Ishikawa (cell line): Measurements from ENCODE around the gene TMPRSS11B.

ENCODE experiments used
- CEBPB ChIP-seq: IDR thresholded peaks from 2 replicates; pipeline ENCODE4 v1.6.1; 2012
- CREB1 ChIP-seq: IDR thresholded peaks from 2 replicates; pipeline ENCODE4 v1.6.1; 2012; ENCODE audit warnings: low read depth
- EGR1 ChIP-seq: IDR thresholded peaks from 2 replicates; pipeline ENCODE4 v1.6.1; 2012
- EP300 ChIP-seq: IDR thresholded peaks from 2 replicates; pipeline ENCODE4 v1.6.1; 2012; ENCODE audit warnings: borderline replicate concordance
- FOXM1 ChIP-seq: IDR thresholded peaks from 2 replicates; pipeline ENCODE4 v1.6.1; 2012; ENCODE audit warnings: low read depth, borderline replicate concordance
- MAX ChIP-seq: IDR thresholded peaks from 2 replicates; pipeline ENCODE4 v1.6.1; 2012
- NFIC ChIP-seq: IDR thresholded peaks from 2 replicates; pipeline ENCODE4 v1.6.1; 2012
- RAD21 ChIP-seq: IDR thresholded peaks from 2 replicates; pipeline ENCODE4 v1.6.1; 2012; ENCODE audit warnings: low read depth
- REST ChIP-seq: IDR thresholded peaks from 2 replicates; pipeline ENCODE4 v1.6.1; 2012; ENCODE audit warnings: low read depth, mild to moderate bottlenecking
- TAF1 ChIP-seq: IDR thresholded peaks from 2 replicates; pipeline ENCODE4 v1.6.1; 2012; ENCODE audit warnings: low read depth, mild to moderate bottlenecking
- TCF12 ChIP-seq: IDR thresholded peaks from 2 replicates; pipeline ENCODE4 v1.6.1; 2012; ENCODE audit warnings: low read depth
- TEAD4 ChIP-seq: IDR thresholded peaks from 2 replicates; pipeline ENCODE4 v1.6.1; 2012
- USF1 ChIP-seq: IDR thresholded peaks from 2 replicates; pipeline ENCODE4 v1.6.1; 2012
- YY1 ChIP-seq: IDR thresholded peaks from 2 replicates; pipeline ENCODE4 v1.6.1; 2012; ENCODE audit warnings: low read depth
- ZBTB7A ChIP-seq: IDR thresholded peaks from 2 replicates; pipeline ENCODE4 v1.6.1; 2012; ENCODE audit warnings: low read depth

Gene TMPRSS11B, protein sequence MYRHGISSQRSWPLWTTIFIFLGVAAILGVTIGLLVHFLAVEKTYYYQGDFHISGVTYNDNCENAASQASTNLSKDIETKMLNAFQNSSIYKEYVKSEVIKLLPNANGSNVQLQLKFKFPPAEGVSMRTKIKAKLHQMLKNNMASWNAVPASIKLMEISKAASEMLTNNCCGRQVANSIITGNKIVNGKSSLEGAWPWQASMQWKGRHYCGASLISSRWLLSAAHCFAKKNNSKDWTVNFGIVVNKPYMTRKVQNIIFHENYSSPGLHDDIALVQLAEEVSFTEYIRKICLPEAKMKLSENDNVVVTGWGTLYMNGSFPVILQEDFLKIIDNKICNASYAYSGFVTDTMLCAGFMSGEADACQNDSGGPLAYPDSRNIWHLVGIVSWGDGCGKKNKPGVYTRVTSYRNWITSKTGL

GRCh38 chr4:68245594-68245993 is at the start of gene TMPRSS11B:
Gene TMPRSS11B (minus strand): TSS chr4:68245694. CDS start chr4:68245558, 136 bp downstream.
- TF ChIP-seq EP300 = no peak
- TF ChIP-seq NFIC = no peak
- TF ChIP-seq CEBPB = no peak
- TF ChIP-seq TEAD4 = no peak
- TF ChIP-seq TCF12 = no peak
- TF ChIP-seq YY1 = no peak
- TF ChIP-seq REST = no peak
- TF ChIP-seq ZBTB7A = no peak
- TF ChIP-seq EGR1 = no peak
- no peak for TF ChIP-seq RAD21
- no peak for TF ChIP-seq FOXM1
- no peak for TF ChIP-seq TAF1
- TF ChIP-seq MAX = no peak

GRCh38 chr4:68291256-68291655 is 45.8 kb upstream of the TMPRSS11B start:
- no peak for TF ChIP-seq RAD21
- no peak for TF ChIP-seq CREB1
- TF ChIP-seq YY1 = no peak
- TF ChIP-seq TCF12 = no peak
- TF ChIP-seq USF1 = no peak
- TF ChIP-seq CEBPB = no peak
- TF ChIP-seq TEAD4 = no peak
- no peak for TF ChIP-seq FOXM1
- no peak for TF ChIP-seq EP300
- no peak for TF ChIP-seq MAX
- no peak for TF ChIP-seq EGR1
- no peak for TF ChIP-seq ZBTB7A
- TF ChIP-seq TAF1 = no peak
- no peak for TF ChIP-seq NFIC
- no peak for TF ChIP-seq REST

GRCh38 chr4:68288393-68288740 is 42.9 kb upstream of the TMPRSS11B start:
- TF ChIP-seq CEBPB = no peak
- TF ChIP-seq TEAD4 = peak; percentile 70
- no peak for TF ChIP-seq NFIC
- 0 out of 2 replicates have a peak, but pooled peaks have one; percentile 42 for TF ChIP-seq YY1
- no peak for TF ChIP-seq EP300
- TF ChIP-seq FOXM1 = no peak
- 0 out of 2 replicates have a peak, but pooled peaks have one; percentile 22 for TF ChIP-seq USF1
- 0 out of 2 replicates have a peak, but pooled peaks have one; percentile 15 for TF ChIP-seq MAX
- no peak for TF ChIP-seq CREB1
- TF ChIP-seq TAF1 = no peak

GRCh38 chr4:68287704-68288392 is 42.4 kb upstream of the TMPRSS11B start:
- TF ChIP-seq REST = no peak
- TF ChIP-seq TEAD4 = no peak
- no peak for TF ChIP-seq TAF1
- TF ChIP-seq FOXM1 = no peak
- no peak for TF ChIP-seq USF1
- no peak for TF ChIP-seq RAD21
- no peak for TF ChIP-seq EGR1
- TF ChIP-seq TCF12 = no peak
- TF ChIP-seq CREB1 = no peak
- no peak for TF ChIP-seq EP300
- TF ChIP-seq MAX = no peak
- no peak for TF ChIP-seq CEBPB
- no peak for TF ChIP-seq YY1
- TF ChIP-seq NFIC = no peak
- no peak for TF ChIP-seq ZBTB7A
